HCT116 (cell line): Measurements from ENCODE around the gene ALCAM. TPM values are rescaled to one million over a fixed set of nuclear protein-coding genes. Genes with fewer than 3 reads are reported as not detected.

Experiments used
- ATAC-seq: fragments of 200-7000 bp; cut with Tn5 transposase; 2 replicates; pipeline ENCODE4 v1.9.1; 2020; ENCODE audit warnings: mild to moderate bottlenecking, moderate library complexity
- BruUV-seq: library from RNA; stranded (reverse); fragments of 400-500 nt; replicated peaks from 2 replicates; lab custom pipeline; 2021; lab: Mats Ljungman, UMichigan
- CTCF ChIA-PET: fragments of 300-600 bp; sonication (Branson Sonifier 250); formaldehyde crosslinking; loops from one replicate; lab custom pipeline; 2021; ENCODE audit warnings: antibody characterized with exemption; lab: Charles Lee
- POLR2A ChIA-PET: fragments of 300-600, 350-600 bp; sonication (Branson Sonifier 250); formaldehyde crosslinking; loops from one replicate; lab custom pipeline; 2021; ENCODE audit warnings: antibody characterized with exemption; lab: Charles Lee
- RAD21 ChIA-PET, 2 experiments: fragments of 300-600 bp; sonication (Branson Sonifier 250); formaldehyde crosslinking; loops; one replicate each; lab custom pipeline; 2023; ENCODE audit warnings: low total read pairs in 2 of 2; ENCODE audit not compliant: uncharacterized antibody in 2 of 2, unreplicated experiment in 2 of 2, low non-redundant PET in 1 of 2; lab: Charles Lee
- DNase-seq: peaks from one replicate; pipeline ENCODE4 v3.0.0-alpha.2; 2010; ENCODE audit warnings: low read depth, low spot score
- H2AFZ ChIP-seq: fragments of 200-600 bp; shearing (Covaris generic), sonication (generic); 2 replicates; pipeline ENCODE4 v1.6.1; 2017; ENCODE audit warnings: low read depth, mixed run types, mixed read lengths, antibody characterized with exemption, low read length; ENCODE audit not compliant: poor library complexity, severe bottlenecking
- H3K27ac ChIP-seq: 2 replicates; pipeline ENCODE4 v1.5.1; 2012; ENCODE audit warnings: low read depth, low read length
- H3K27me3 ChIP-seq: fragments of 200-600 bp; sonication (generic); 2 replicates; pipeline ENCODE4 v1.6.1; 2016; ENCODE audit warnings: mixed run types, low read length, mixed read lengths; ENCODE audit not compliant: insufficient read depth
- H3K36me3 ChIP-seq, 2 experiments: fragments of 200-500 bp in 1 of 2; fragments of 200-600 bp in 1 of 2; sonication (Bioruptor generic) in 1 of 2; sonication (generic) in 1 of 2; 2 replicates each; pipeline versions ENCODE4 v1.5.1 to v1.6.1; 2014 to 2016; ENCODE audit warnings: low read length in 2 of 2, inconsistent platforms in 1 of 2, mixed read lengths in 1 of 2, mixed run types in 1 of 2; ENCODE audit not compliant: insufficient read depth in 2 of 2, control insufficient read depth in 1 of 2
- H3K4me1 ChIP-seq, 2 experiments: fragments of 200-600 bp in 1 of 2; sonication (generic) in 1 of 2; 2 replicates each; pipeline versions ENCODE4 v1.5.1 to v1.6.1; 2012 to 2017; ENCODE audit warnings: low read length in 2 of 2, inconsistent platforms in 1 of 2, mild to moderate bottlenecking in 1 of 2, mixed read lengths in 1 of 2, mixed run types in 1 of 2, moderate library complexity in 1 of 2; ENCODE audit not compliant: insufficient read depth in 2 of 2, control insufficient read depth in 1 of 2
- H3K4me2 ChIP-seq: fragments of 200-600 bp; sonication (generic); 2 replicates; pipeline ENCODE4 v1.6.1; 2017; ENCODE audit warnings: mixed run types, low read length, mixed read lengths
- H3K4me3 ChIP-seq, 2 experiments: fragments of 200-600 bp in 1 of 2; sonication (generic) in 1 of 2; replicated peaks in 1 of 2; 2 replicates each; pipeline ENCODE4 v1.5.1; 2011 to 2016; ENCODE audit warnings: low read length in 2 of 2, control low read depth in 1 of 2, low read depth in 1 of 2, mild to moderate bottlenecking in 1 of 2, mixed read lengths in 1 of 2, mixed run types in 1 of 2
- H3K79me2 ChIP-seq: fragments of 200-600 bp; sonication (generic); 2 replicates; pipeline ENCODE4 v1.6.1; 2017; ENCODE audit warnings: mild to moderate bottlenecking, mixed run types, low read length, moderate library complexity, mixed read lengths; ENCODE audit not compliant: insufficient read depth
- H3K9ac ChIP-seq: fragments of 200-600 bp; sonication (generic); 2 replicates; pipeline ENCODE4 v1.6.1; 2016; ENCODE audit warnings: low read length, mixed read lengths
- H3K9me2 ChIP-seq: fragments of 200-600 bp; sonication (generic), shearing (Covaris generic); 2 replicates; pipeline ENCODE4 v1.6.1; 2017; ENCODE audit warnings: mixed run types, mild to moderate bottlenecking, moderate library complexity; ENCODE audit not compliant: insufficient read depth
- H3K9me3 ChIP-seq, 2 experiments: fragments of 200-500 bp in 1 of 2; fragments of 200-600 bp in 1 of 2; sonication (Bioruptor generic) in 1 of 2; sonication (generic) in 1 of 2; 2 replicates each; pipeline ENCODE4 v1.6.1; 2014 to 2017; ENCODE audit warnings: low read length in 2 of 2, mixed read lengths in 2 of 2, inconsistent platforms in 1 of 2, low read depth in 1 of 2, mild to moderate bottlenecking in 1 of 2, mixed run types in 1 of 2, moderate library complexity in 1 of 2; ENCODE audit not compliant: control insufficient read depth in 1 of 2, insufficient read depth in 1 of 2
- H4K20me1 ChIP-seq: fragments of 200-600 bp; sonication (generic), shearing (Covaris generic); 2 replicates; pipeline ENCODE4 v1.6.1; 2017; ENCODE audit warnings: mixed run types, mild to moderate bottlenecking, moderate library complexity; ENCODE audit not compliant: insufficient read depth
- ATF3 ChIP-seq: IDR thresholded peaks from 2 replicates; pipeline ENCODE4 v1.6.1; 2012
- CBX3 ChIP-seq: IDR thresholded peaks from 2 replicates; pipeline ENCODE4 v1.6.1; 2012; ENCODE audit warnings: low read depth
- CEBPB ChIP-seq: IDR thresholded peaks from 2 replicates; pipeline ENCODE4 v1.6.1; 2012; ENCODE audit warnings: low read depth
- EGR1 ChIP-seq: IDR thresholded peaks from 2 replicates; pipeline ENCODE4 v1.6.1; 2012; ENCODE audit warnings: low read depth
- ELF1 ChIP-seq: IDR thresholded peaks from 2 replicates; pipeline ENCODE4 v1.6.1; 2012; ENCODE audit warnings: low read depth, borderline replicate concordance
- EZH2 ChIP-seq: fragments of 200-600 bp; sonication (generic); IDR thresholded peaks from 2 replicates; pipeline ENCODE4 v1.6.1; 2017; ENCODE audit warnings: antibody characterized with exemption, mixed run types
- EZH2phosphoT487 ChIP-seq: fragments of 200-600 bp; IDR thresholded peaks from 2 replicates; pipeline ENCODE4 v1.6.1; 2018; ENCODE audit warnings: antibody characterized with exemption, borderline replicate concordance
- JUND ChIP-seq: IDR thresholded peaks from 2 replicates; pipeline ENCODE4 v1.6.1; 2012
- MAX ChIP-seq: IDR thresholded peaks from 2 replicates; pipeline ENCODE4 v1.6.1; 2012
- POLR2A ChIP-seq: IDR thresholded peaks from 2 replicates; pipeline ENCODE4 v1.7.0; 2011; ENCODE audit warnings: borderline replicate concordance; ENCODE audit not compliant: insufficient read depth, insufficient read length; ENCODE audit errors: extremely low read depth
- RAD21 ChIP-seq: IDR thresholded peaks from 2 replicates; pipeline ENCODE4 v1.6.1; 2012; ENCODE audit warnings: low read depth, mild to moderate bottlenecking
- REST ChIP-seq: IDR thresholded peaks from 2 replicates; pipeline ENCODE4 v1.6.1; 2012; ENCODE audit warnings: low read depth
- SIN3A ChIP-seq: IDR thresholded peaks from 2 replicates; pipeline ENCODE4 v1.6.1; 2012; ENCODE audit warnings: low read depth
- SP1 ChIP-seq: IDR thresholded peaks from 2 replicates; pipeline ENCODE4 v1.6.1; 2012; ENCODE audit warnings: low read depth
- SRF ChIP-seq: IDR thresholded peaks from 2 replicates; pipeline ENCODE4 v1.6.1; 2012; ENCODE audit warnings: low read depth
- TCF7L2 ChIP-seq: IDR thresholded peaks from 2 replicates; pipeline ENCODE4 v1.7.0; 2011; ENCODE audit warnings: borderline replicate concordance, inconsistent platforms; ENCODE audit not compliant: insufficient read depth, insufficient read length; ENCODE audit errors: extremely low read depth
- YY1 ChIP-seq: IDR thresholded peaks from 2 replicates; pipeline ENCODE4 v1.6.1; 2011; ENCODE audit warnings: low read length, low read depth, moderate library complexity, mild to moderate bottlenecking; ENCODE audit not compliant: insufficient replicate concordance; ENCODE audit errors: extremely low read depth
- ZBTB33 ChIP-seq: IDR thresholded peaks from 2 replicates; pipeline ENCODE4 v1.6.1; 2011; ENCODE audit warnings: mild to moderate bottlenecking, low read length, moderate library complexity; ENCODE audit not compliant: insufficient replicate concordance; ENCODE audit errors: extremely low read depth
- ZFX ChIP-seq: fragments of 450-650 bp; IDR thresholded peaks from 2 replicates; pipeline ENCODE4 v1.6.1; 2017
- ZNF274 ChIP-seq: fragments of 200-500 bp; sonication (Bioruptor generic); IDR thresholded peaks from 2 replicates; pipeline ENCODE4 v1.6.1; 2014; ENCODE audit warnings: mild to moderate bottlenecking, low read depth, low read length, inconsistent platforms
- intact Hi-C: fragments of 100-400 bp; cut with micrococcal nuclease; formaldehyde crosslinking; loops from 2 replicates; pipeline ENCODE4 v1.10.0; 2022
- total RNA-seq: library from RNA; stranded (reverse); gene quantifications from one replicate; pipeline ENCODE4 v1.2.1, GENCODE V29; 2021; ENCODE audit not compliant: unreplicated experiment

The ALCAM gene
- total RNA-seq, 1 experiment from 2014 or later = 56.7 TPM

GRCh38 chr3:105465251-105465853, 98.6 kb downstream of the ALCAM start:
- Histone ChIP-seq H3K9ac (no peak overlapping the region), H3K79me2 (peaks cover 16% of the 10 kb centered on the region; the same call in 1 of the 2 replicates), H3K27me3 (no peaks in the 10 kb centered on the region)
- DNase-seq = no peak
- TF ChIP-seq EGR1 = no peak
- TF ChIP-seq TCF7L2 = no peak
- no peak for TF ChIP-seq CEBPB
- no peak for TF ChIP-seq ZNF274
- TF ChIP-seq POLR2A = no peak
- no peak for TF ChIP-seq EZH2
- TF ChIP-seq ZFX = no peak
- no peak for TF ChIP-seq ELF1
- TF ChIP-seq EZH2phosphoT487 = no peak
- no peak for TF ChIP-seq SIN3A
- TF ChIP-seq YY1 = no peak
- TF ChIP-seq ATF3 = no peak
- TF ChIP-seq RAD21 = no peak
- no peak for TF ChIP-seq JUND
- no peak for TF ChIP-seq SRF
- no peak for TF ChIP-seq ZBTB33
- no peak for TF ChIP-seq CBX3
- TF ChIP-seq REST = no peak
- TF ChIP-seq MAX = no peak
- no peak for TF ChIP-seq SP1
- TF ChIP-seq, all 23 proteins: peak for 0
- Histone ChIP-seq H3K4me1 (no peaks in the 10 kb centered on the region), H3K36me3 (no peaks in the 10 kb centered on the region), H3K9me2 (no peaks in the 10 kb centered on the region), H3K9me3 (no peaks in the 10 kb centered on the region), H3K27ac (no peak overlapping the region), H4K20me1 (no peaks in the 10 kb centered on the region), H3K4me3 (no peak overlapping the region), H3K4me2 (no peak overlapping the region), H2AFZ (no peak overlapping the region)
- ChIA-PET CTCF (no interaction called here), POLR2A (no interaction called here), RAD21 (no interaction called here)
- intact Hi-C loops = no loop called here
- no peak for ATAC-seq
- BruUV-seq = no TSS peak
